OCI-M2 (cell line): ENCODE measurements around the gene ALG6.

Experiments used
- DNase-seq: peaks from one replicate; lab custom pipeline; 2025; ENCODE audit not compliant: unreplicated experiment; lab: John Stamatoyannopoulos, UW

ALG6 gene

DNA sequence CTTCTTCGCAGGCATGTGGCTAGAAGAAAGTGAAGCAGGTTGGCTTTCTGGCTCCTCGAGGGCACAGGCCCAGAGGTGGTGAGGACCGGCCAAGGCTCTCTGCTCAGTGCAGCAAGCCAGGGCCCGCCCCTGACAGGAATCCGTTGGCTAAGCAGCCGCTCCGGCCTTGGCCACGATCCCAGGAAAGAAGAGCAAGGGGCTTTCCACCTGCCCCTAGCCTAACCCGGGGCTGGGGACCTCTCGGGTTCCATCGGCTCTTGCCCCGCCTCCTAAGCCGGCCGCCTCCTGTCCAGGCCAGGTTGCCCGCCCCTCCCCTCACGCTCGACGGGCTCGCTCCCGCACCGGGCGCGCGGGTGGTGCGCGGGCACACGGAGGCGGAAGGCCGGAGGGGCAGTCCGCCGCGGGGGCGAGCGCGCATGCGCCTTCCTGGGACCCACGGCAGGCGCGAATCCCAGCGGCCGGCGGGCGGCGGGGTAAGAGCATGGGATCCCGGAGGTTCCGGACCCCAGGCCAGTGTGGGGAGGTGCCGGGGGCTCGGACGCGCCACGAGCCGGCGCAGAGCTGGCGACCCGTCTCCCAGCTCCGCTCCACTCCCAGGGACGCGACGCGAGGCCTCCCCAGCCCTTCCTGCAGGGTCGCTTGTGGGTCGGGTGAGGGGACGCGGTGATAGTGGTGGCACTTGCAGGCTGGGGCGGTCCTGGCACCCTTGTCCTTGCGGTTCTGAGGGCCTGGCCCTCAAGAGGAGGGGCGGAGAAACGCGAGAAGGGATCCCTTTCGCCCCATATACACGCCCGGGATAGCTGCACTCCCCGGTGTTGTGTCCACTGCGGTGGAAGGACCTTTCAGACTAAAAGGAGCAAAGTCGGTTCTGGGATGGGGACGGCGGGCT, at the start of gene ALG6:
Gene ALG6 (plus strand): TSS at position 413 of the 889 bp plus-strand sequence. CDS start 3,351 bp downstream, outside the sequence.
- DNase-seq, result peak; percentile 52

DNA sequence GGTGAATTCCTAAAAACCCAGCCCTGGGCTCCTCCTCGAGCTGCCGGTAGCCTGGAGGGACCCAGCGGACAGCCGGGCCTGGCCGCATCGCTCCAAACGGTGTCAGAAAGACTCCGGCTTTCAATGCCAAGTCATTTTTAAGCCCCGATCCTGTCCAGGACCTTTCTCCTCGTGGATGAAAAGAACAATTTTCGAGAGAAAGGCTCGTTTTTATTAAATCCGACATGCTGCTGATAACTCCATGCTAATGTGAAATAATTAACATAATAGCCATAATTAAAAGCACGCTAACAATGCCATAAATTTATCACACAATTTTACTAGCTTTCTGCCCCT, 49.6 kb upstream of the ALG6 start:
- no peak for DNase-seq

DNA sequence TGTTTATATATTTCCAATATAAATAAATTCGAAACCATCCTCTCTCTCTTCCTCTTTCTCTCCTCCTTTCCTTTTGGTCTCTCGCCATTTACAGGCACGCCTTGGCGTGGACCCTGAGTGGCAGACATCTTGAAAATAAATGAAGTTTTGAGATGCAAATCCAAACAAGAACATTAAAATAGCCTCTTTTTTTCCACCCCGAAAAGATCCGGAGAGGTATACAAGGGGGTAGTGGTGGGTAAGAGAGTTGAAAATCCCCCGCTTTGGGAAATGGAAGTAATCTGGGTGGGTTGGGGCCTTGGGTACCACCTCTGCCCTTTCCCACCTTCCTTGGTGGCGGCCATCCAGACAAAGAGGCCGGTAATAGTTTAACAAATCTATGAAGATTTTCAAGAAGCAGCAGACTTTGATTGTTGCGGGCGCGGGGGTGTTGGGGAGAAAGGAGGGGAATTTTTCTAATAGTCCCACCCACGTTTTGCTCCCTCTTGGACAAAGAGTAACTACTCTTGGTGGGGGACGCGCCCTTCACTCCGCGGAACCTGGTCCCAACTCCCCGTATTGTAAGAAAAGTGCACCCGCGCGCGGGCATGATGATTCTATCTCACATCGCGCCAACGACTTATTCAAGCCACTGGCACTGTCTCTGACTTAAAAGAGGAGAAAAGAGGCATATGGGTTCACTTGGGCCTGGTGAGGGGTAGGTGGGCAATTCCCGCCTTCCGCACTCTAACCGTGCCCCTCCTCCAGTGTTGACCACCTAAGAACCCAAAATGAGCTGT, 49.0 kb upstream of the ALG6 start:
- no peak for DNase-seq

DNA sequence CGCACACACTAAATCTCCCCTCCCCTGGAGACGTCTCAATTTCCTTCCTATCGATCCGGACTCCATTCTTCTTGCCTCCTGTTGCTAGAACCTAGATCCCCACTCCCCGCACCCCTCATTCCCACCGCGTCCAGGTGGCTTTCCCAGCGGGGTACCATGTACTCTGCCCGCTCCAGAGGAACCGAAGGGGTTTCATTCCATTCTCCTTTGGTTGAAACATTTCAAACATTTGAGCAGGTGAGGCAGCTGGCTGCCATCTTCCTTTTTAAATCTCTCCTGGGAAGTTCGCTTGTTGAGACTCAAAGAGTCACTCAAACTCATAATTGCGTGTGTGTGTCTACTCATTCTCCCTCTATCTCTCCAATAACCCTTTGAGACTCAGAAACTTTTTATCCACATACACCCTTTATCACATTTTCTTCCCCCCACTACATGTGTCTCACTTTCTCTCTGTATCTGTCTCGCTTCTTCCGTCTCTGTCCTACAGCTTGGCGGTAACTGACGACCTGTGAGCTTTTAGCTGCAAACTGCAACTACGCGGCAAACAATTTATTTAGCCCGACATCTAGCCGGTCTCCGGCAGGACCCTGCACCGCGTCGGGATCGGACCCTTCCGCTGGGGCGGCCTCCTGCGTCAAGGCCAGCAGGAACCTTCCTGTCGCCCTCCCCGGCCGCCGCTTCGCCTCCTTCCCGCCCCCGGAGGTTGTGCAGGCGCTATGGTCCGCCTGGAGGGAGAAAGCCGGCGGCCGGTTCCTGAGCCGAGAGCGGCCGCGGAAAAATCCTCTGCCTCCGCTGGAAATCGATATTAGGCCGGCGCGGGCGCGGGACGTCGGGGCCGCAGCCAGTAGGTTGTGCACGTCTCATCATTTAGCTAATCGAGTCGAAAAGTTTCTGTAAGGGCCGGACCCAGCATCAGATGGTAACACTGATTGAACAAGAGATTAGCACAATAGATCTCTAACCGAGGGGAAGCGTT, 48.1 kb upstream of the ALG6 start:
- no peak for DNase-seq

DNA sequence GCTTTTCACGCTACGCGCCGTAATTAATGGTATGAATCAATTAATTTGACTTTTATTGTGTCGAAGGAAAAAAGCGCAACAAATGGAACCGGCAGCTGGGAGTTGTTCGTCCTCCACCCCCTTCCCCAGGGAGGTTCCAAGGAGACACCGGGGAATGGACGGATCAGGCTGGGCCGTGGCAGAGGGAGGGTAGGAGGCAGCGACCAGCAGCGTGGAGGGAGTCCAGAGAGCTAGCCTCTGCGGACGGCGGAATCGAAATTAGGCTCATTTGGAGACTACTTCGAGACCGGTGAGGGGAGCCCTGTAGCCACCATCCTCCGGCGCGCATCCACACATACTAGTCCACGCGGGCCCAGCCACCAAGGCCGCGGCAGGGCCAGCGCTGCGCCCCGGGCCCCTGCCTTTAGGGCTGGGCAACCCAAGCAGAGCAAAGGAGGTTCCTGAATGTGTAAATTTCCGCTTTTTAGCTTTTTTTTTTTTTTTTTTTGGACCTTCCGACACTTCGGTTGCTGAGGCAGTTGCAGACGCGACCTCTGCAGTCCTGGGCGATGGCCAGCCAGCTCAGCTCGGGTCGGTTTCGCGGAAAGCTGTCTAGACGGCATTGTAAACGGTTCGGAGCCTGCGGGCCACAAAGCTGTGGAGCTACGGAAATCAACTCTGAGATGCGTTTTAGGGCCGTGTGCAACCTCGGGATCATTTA, 47.3 kb upstream of the ALG6 start:
- DNase-seq, result no peak

DNA sequence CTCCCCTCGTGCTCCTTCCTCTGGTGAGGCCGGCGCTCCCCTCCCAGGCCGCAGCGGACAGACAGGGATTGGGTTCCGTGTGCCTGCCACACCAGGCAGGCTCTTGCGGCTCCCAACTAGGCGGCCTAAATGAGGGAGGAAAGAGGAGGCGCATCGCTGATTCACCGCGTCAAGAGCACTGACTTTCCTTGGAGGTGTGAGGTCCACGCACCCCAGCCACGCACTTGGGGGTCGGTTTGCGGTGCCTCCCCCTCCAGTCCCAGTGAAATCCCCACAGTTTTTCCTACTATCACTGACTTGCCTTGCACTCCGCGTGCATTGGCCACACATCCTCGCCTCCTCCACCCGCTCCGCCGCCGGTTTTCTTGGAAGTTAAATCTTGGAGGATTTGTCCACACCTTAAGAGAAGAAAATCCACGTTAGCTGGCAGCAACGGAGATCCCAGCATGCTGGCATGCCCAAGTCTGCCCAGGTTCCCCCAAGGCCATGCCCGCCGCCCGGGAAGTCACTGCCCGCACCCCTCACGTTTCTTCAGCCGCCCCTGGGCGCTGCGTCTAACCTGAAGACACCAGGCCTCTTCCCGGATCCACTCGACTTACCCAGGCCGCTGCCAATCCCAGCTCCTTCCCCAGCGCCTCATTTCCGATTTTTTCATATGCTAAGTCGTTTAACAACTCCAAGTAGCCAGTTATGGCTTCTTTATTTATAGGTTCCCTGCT, 46.2 kb upstream of the ALG6 start:
- DNase-seq, result no peak

DNA sequence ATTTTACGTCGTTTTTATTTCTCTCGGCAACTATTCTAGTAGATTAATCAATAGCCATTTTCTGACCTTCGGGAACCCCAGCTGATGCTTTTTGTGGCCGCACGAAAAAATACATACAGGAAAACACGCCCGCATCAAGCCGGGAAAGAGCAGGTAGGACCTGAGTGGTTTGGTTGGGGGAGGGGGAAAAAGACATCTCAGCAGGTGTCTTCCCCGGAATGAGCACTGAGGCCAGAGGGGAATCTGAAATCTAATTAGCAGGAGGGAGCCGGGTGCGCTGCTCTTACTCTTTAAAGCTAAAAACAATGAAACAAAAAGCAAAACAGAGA, 45.7 kb upstream of the ALG6 start:
- no peak for DNase-seq

DNA sequence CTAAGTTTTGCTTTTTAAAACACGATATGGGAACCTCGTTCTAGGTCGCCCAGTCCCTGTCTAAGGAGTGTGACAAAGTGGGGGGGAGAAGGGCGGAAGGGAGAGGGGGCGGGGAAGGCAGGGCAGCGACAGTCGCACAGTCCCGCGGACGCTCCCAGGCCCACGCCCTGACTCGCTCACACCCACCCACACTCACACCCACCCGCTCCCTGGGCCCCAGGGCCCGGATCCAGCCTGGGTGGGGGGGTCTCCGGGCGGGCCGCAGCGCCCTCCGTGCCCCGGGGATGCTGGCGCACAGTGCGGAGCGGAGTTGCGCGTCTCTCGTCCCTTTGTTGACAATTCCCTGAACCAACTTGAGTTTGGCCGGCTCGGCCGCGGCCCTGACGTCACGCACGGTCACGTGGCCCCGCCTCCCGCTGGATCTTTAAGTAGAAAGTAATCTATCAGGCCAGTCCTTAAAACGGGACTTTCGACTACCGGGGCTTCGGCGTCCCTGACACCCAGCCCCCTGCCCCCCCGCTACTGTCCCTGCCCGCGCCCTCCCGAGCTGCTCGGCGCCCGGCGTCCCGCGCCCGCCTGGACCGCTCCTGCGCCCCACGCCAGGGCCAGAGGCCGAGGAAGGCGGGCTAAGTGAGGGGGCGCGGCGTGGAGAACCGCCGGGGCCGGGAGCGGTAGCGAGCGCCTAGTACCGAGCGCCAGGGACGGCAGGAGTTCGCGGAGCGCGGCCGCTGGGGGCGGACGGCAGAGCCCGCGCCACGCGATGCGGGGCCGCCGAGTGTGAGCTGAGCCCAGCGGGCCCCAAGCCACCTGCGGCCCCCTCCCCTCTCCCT, 45.1 kb upstream of the ALG6 start, which contains the start of gene FOXD3:
Gene FOXD3 (plus strand): TSS at position 454 of the 830 bp plus-strand sequence. CDS start 492 bp downstream, outside the sequence.
- DNase-seq, result no peak

DNA sequence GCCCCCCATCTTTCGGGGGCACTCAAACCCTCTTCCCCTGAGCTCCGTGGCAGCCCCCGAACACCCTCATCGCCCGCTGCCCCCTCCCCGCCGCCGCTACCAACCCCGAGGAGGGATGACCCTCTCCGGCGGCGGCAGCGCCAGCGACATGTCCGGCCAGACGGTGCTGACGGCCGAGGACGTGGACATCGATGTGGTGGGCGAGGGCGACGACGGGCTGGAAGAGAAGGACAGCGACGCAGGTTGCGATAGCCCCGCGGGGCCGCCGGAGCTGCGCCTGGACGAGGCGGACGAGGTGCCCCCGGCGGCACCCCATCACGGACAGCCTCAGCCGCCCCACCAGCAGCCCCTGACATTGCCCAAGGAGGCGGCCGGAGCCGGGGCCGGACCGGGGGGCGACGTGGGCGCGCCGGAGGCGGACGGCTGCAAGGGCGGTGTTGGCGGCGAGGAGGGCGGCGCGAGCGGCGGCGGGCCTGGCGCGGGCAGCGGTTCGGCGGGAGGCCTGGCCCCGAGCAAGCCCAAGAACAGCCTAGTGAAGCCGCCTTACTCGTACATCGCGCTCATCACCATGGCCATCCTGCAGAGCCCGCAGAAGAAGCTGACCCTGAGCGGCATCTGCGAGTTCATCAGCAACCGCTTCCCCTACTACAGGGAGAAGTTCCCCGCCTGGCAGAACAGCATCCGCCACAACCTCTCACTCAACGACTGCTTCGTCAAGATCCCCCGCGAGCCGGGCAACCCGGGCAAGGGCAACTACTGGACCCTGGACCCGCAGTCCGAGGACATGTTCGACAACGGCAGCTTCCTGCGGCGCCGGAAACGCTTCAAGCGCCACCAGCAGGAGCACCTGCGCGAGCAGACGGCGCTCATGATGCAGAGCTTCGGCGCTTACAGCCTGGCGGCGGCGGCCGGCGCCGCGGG, 44.2 kb upstream of the ALG6 start:
- no peak for DNase-seq

DNA sequence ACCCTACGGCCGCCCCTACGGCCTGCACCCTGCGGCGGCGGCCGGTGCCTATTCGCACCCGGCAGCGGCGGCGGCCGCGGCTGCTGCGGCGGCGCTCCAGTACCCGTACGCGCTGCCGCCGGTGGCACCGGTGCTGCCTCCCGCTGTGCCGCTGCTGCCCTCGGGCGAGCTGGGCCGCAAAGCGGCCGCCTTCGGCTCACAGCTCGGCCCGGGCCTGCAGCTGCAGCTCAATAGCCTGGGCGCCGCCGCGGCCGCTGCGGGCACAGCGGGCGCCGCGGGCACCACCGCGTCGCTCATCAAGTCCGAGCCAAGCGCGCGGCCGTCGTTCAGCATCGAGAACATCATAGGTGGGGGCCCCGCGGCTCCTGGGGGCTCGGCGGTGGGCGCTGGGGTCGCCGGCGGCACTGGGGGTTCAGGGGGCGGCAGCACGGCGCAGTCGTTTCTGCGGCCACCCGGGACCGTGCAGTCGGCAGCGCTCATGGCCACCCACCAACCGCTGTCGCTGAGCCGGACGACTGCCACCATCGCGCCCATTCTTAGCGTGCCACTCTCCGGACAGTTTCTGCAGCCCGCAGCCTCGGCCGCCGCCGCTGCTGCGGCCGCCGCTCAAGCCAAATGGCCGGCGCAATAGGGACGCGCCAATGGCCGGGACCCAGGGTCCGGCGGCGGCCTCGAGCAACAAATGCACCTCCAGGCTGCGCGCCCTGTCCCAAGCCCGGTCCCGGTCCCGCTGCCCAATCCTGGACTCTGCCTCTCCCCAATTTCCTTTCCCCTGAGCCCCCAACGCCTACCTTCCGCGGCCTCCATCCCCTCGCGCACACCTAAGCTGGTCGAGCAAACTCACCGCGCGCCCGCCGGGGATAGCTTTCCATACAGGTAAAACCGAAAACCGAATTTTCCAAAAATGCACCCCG, 43.3 kb upstream of the ALG6 start:
- no peak for DNase-seq

DNA sequence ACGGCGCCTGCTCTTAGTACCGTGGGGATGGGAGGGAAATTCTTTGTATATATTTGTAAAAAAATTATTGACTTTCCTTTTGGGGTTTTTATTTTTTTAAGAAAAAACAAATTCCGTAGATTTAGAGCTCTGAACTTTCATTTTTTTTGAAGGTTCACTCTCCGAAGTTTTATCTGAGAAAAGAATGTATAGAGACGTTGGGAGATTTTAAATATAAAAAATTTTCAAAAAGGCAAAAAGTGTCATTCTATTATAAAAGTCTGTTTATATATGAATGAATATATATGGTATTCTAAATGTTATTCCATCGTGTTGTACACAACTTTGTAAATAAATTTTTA, 42.7 kb upstream of the ALG6 start:
- no peak for DNase-seq

DNA sequence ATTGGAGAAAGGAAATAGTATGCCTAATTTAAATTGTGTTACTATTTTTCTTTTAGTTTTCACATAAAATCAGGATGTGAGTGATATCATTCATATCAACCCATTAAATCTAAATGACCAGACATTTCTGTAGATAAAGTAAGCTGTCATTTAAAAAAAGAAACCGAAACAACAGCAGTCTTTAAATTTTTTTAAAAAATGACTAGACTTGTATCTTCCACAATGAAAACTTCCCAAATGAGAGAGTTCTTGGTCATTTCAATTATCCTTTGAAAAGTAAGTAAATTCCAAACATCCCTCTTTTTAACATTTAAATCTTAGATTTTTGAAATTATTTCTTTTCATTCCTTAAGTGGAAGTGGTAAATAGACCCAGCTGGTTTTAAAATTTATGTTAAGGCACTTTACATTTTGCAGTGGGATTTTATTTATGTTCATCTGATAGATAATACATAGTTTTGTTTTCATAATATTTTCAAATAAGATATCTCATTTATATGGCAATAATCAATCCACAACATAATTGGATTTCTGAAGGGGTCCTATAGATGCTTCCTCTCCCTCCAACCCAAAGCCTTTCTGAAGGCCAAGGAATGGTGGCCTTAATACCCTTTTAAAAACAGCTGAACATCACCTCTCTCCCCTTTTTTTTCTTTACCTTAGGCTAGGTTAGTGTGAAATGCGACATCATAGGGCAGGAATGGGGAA, 42.0 kb upstream of the ALG6 start:
- DNase-seq, result no peak

DNA sequence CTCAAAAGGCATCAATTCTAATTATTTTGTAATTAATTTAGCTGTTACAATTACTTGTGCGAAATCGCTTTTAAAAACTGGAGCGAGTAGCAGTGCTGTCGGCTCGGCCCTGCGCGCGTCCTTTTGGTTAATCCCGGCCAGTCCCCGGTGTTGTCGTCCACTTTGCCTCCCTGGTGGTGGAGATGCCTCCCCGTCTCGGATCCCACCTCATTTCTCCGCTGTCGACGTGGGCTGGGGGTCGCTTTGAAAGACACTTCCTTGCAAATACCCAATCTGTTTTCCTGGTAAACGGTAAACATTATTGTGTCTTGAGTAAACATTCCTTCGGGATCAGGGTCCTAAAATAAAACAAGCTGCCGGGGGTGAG, 41.3 kb upstream of the ALG6 start:
- no peak for DNase-seq

DNA sequence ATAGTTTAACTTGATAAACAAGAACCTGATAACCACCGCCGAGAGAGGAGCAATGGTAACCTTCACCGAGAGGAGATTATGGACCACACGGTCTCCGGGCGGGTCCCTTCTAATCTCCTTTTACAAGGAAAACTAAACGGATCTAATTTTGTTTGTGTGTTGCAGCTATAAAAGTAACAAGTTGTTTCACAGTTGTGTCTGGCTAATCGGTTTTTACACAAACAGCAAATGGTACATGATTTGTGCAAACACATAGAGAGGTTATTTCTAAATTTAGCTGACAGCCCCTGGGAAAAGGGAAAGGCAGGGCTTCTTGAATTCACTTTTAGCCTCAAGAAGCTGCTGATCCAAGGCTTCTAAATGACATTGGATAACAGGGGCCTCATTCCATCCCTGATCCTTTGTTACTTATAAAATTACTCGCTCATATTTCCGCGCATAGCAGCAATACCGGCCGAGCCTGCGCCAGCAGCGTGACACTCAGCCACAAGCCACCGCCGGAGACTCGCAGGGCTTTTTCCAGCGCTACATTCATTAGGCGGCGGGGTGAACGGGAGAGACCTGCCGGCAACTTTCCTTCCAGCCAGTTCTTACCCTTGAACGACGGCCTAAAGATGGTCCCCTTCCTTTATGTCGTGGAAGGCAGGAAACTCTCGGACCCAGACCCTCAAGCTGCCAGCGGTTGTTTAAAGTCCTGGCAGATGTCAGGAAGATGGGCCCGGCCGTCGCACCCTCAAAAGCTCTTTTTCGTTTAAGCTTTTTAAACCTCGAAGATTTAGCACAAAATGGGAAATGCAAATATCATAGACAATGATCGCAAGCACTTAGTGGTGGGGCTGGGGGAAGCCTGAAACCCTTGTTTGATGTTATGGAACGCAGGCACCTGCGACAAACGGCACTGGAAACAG, 40.7 kb upstream of the ALG6 start:
- no peak for DNase-seq

DNA sequence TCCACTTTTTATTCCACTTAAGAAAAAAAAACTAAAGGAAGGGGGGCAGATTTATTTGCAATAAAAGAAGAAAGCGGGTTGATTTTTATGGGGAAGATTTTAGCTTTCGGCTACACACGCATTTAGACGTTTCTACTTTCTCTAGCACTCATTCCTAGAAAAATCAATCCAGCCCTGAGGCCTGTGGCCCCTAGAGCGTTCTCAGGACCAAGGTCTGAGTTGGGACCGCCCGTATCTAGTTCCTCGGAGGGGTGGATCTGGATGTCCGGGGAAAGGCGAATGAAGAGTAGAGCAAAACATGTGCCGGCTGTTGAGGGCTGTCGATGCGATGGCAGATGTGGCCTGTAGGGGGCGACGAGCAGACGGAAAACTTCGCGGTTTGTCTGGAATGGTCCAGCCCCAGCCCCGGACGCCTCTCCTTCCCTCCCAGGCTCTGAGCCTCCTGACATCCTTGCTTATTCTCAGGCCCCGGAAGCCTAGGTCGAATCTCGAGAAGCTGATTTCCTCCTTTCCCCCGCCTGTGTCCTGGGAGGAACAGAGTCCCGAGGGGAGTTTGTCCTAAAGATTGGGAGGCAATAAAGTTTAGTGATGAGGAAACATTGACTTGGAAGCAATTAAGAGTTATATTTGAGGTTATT, 39.9 kb upstream of the ALG6 start:
- DNase-seq, result no peak
